ENCODE results near the gene SARDH.
"Not testable (repeated sequence)": the region's sequence is repeated elsewhere in the genome, so short reads cannot be mapped to it uniquely, and the experiment has no call there.

SARDH gene

GRCh38 chr9:133641861-133642595 lies 96.1 kb downstream of the SARDH start:
- DNase-seq = no peak

GRCh38 chr9:133641396-133641655 lies 96.8 kb downstream of the SARDH start:
- DNase-seq = no peak

- no peak for DNase-seq
Observed at GRCh38 chr9:133640580-133641395, 97.4 kb downstream of the SARDH start.

- DNase-seq = no peak
Observed at GRCh38 chr9:133640160-133640559, 98.0 kb downstream of the SARDH start.

GRCh38 chr9:133639613-133640012 lies 98.5 kb downstream of the SARDH start:
- no peak for DNase-seq

- DNase-seq = no peak
Observed at GRCh38 chr9:133638711-133639110, 99.4 kb downstream of the SARDH start.

- DNase-seq = no peak
Observed at GRCh38 chr9:133638076-133638475, 100.1 kb downstream of the SARDH start.

- DNase-seq = no peak
Observed at GRCh38 chr9:133637451-133638055, 100.6 kb downstream of the SARDH start.

- no peak for DNase-seq
Observed at GRCh38 chr9:133636902-133637301, 101.2 kb downstream of the SARDH start.

- no peak for DNase-seq
Observed at GRCh38 chr9:133635533-133636531, 102.3 kb downstream of the SARDH start, which contains the start of gene DBH. Gene DBH (plus strand): TSS chr9:133636363. CDS start chr9:133636372, 9 bp downstream.

GRCh38 chr9:133635098-133635497 lies 103.1 kb downstream of the SARDH start:
- DNase-seq = no peak

GRCh38 chr9:133634081-133634691 lies 104.0 kb downstream of the SARDH start:
- no peak for DNase-seq

GRCh38 chr9:133633681-133634080 lies 104.5 kb downstream of the SARDH start:
- no peak for DNase-seq

- DNase-seq = no peak
Observed at GRCh38 chr9:133632806-133633680, 105.1 kb downstream of the SARDH start.

GRCh38 chr9:133631111-133631510 lies 107.0 kb downstream of the SARDH start:
- DNase-seq = no peak

- no peak for DNase-seq
Observed at GRCh38 chr9:133629221-133630110, 108.7 kb downstream of the SARDH start.

GRCh38 chr9:133628766-133629165 lies 109.4 kb downstream of the SARDH start:
- DNase-seq = no peak

- no peak for DNase-seq
Observed at GRCh38 chr9:133627341-133627740, 110.8 kb downstream of the SARDH start.

GRCh38 chr9:133626008-133626407 lies 112.1 kb downstream of the SARDH start:
- not testable (repeated sequence) for DNase-seq

- no peak for DNase-seq
Observed at GRCh38 chr9:133622555-133622954, 115.6 kb downstream of the SARDH start.

Data from CD4-positive, alpha-beta T cell treated with Interleukin-12 subunit alpha and Interleukin-12 subunit beta, for 1 hour (primary cell).